Mesenchymal stem cell (in vitro differentiated cells and primary cell): ENCODE measurements around the gene SGCA.

Source experiments
- DNase-seq: peaks from one replicate; pipeline ENCODE4 v3.0.0-alpha.2; 2013
- H2AFZ ChIP-seq: one replicate; pipeline ENCODE4 v1.6.1; 2013; ENCODE audit warnings: low read depth, mild to moderate bottlenecking, control low read depth, inconsistent platforms, low read length, moderate library complexity
- H2AK5ac ChIP-seq: 2 replicates; pipeline ENCODE4 v1.6.1; 2013; ENCODE audit warnings: low read length, moderate library complexity, mild to moderate bottlenecking, inconsistent platforms; ENCODE audit not compliant: severe bottlenecking
- H2BK120ac ChIP-seq: one replicate; pipeline ENCODE4 v1.6.1; 2013; ENCODE audit warnings: low read depth, mild to moderate bottlenecking, inconsistent platforms, low read length, moderate library complexity
- H2BK12ac ChIP-seq, 2 experiments: one replicate each; pipeline ENCODE4 v1.6.1; 2013; ENCODE audit warnings: inconsistent platforms in 2 of 2, low read length in 2 of 2, mild to moderate bottlenecking in 2 of 2, moderate library complexity in 2 of 2, control low read depth in 1 of 2
- H2BK15ac ChIP-seq: one replicate; pipeline ENCODE4 v1.6.1; 2013; ENCODE audit warnings: mild to moderate bottlenecking, low read depth, inconsistent platforms; ENCODE audit not compliant: poor library complexity, severe bottlenecking
- H2BK5ac ChIP-seq: 2 replicates; pipeline ENCODE4 v1.6.1; 2013; ENCODE audit warnings: low read depth, mild to moderate bottlenecking, low read length, control low read depth, inconsistent platforms; ENCODE audit not compliant: poor library complexity, severe bottlenecking
- H3K14ac ChIP-seq, 2 experiments: one replicate each; pipeline ENCODE4 v1.6.1; 2013; ENCODE audit warnings: inconsistent platforms in 2 of 2, low read length in 2 of 2, control low read depth in 1 of 2, mild to moderate bottlenecking in 1 of 2, moderate library complexity in 1 of 2
- H3K18ac ChIP-seq, 2 experiments: one replicate each; pipeline ENCODE4 v1.6.1; 2013; ENCODE audit warnings: inconsistent platforms in 2 of 2, low read length in 2 of 2, control low read depth in 1 of 2, low read depth in 1 of 2, mild to moderate bottlenecking in 1 of 2
- H3K23ac ChIP-seq, 2 experiments: one replicate each; pipeline ENCODE4 v1.6.1; 2013; ENCODE audit warnings: inconsistent platforms in 2 of 2, low read length in 2 of 2, mild to moderate bottlenecking in 2 of 2, moderate library complexity in 2 of 2, control low read depth in 1 of 2
- H3K27ac ChIP-seq: 2 replicates; pipeline ENCODE4 v1.5.1; 2013; ENCODE audit warnings: mild to moderate bottlenecking, moderate library complexity, low read length, control low read depth, inconsistent platforms; ENCODE audit not compliant: poor library complexity, severe bottlenecking
- H3K27me3 ChIP-seq, 2 experiments: 2 replicates each; pipeline versions ENCODE4 v1.6.1 to v1.7.0; 2013; ENCODE audit warnings: low read length in 2 of 2, mild to moderate bottlenecking in 2 of 2, moderate library complexity in 2 of 2, control low read depth in 1 of 2, inconsistent platforms in 1 of 2; ENCODE audit not compliant: control insufficient read depth in 1 of 2, insufficient read depth in 1 of 2
- H3K36me3 ChIP-seq, 2 experiments: 2 replicates each; pipeline versions ENCODE4 v1.6.1 to v1.7.0; 2013; ENCODE audit warnings: low read length in 2 of 2, control low read depth in 1 of 2, inconsistent platforms in 1 of 2, low read depth in 1 of 2, mild to moderate bottlenecking in 1 of 2; ENCODE audit not compliant: insufficient read depth in 2 of 2, control insufficient read depth in 1 of 2
- H3K4ac ChIP-seq, 2 experiments: one replicate each; pipeline ENCODE4 v1.6.1; 2013; ENCODE audit warnings: inconsistent platforms in 2 of 2, low read length in 2 of 2, mild to moderate bottlenecking in 2 of 2, moderate library complexity in 2 of 2, control low read depth in 1 of 2, low read depth in 1 of 2
- H3K4me1 ChIP-seq: 2 replicates; pipeline ENCODE4 v1.6.1; 2013; ENCODE audit warnings: low read depth, low read length, control low read depth; ENCODE audit not compliant: control insufficient read depth, insufficient read depth
- H3K4me2 ChIP-seq: 2 replicates; pipeline ENCODE4 v1.6.1; 2013; ENCODE audit warnings: low read length, mild to moderate bottlenecking, inconsistent platforms; ENCODE audit not compliant: poor library complexity, severe bottlenecking
- H3K4me3 ChIP-seq, 2 experiments: 2 replicates each; pipeline versions ENCODE4 v1.5.1 to v1.7.0; 2013; ENCODE audit warnings: low read length in 2 of 2, mild to moderate bottlenecking in 2 of 2, control low read depth in 1 of 2, low read depth in 1 of 2; ENCODE audit not compliant: insufficient read depth in 1 of 2
- H3K79me1 ChIP-seq: replicated peaks from 2 replicates; pipeline ENCODE4 v1.6.1; 2013; ENCODE audit warnings: mild to moderate bottlenecking, control low read depth, low read length, inconsistent platforms; ENCODE audit not compliant: poor library complexity, severe bottlenecking
- H3K9ac ChIP-seq: 2 replicates; pipeline ENCODE4 v1.7.0; 2013; ENCODE audit warnings: mild to moderate bottlenecking, low read length, moderate library complexity
- H3K9me3 ChIP-seq: 2 replicates; pipeline ENCODE4 v1.7.0; 2013; ENCODE audit warnings: mild to moderate bottlenecking, low read length; ENCODE audit not compliant: control insufficient read depth
- H4K8ac ChIP-seq: one replicate; pipeline ENCODE4 v1.6.1; 2013; ENCODE audit warnings: inconsistent platforms, mild to moderate bottlenecking, low read length, moderate library complexity
- H4K91ac ChIP-seq: one replicate; pipeline ENCODE4 v1.6.1; 2013; ENCODE audit warnings: mild to moderate bottlenecking, low read length, inconsistent platforms
- WGBS: methylation state at CpG from one replicate; pipeline ENCODE4 v1.1.7; 2013; ENCODE audit warnings: mixed read lengths; 5-methylcytosine and 5-hydroxymethylcytosine counted together

SGCA gene

GRCh38 chr17:50183421-50183994 is 17.7 kb downstream of the SGCA start:
- Histone ChIP-seq H2BK5ac (no peak overlapping the region), H3K9ac (peak overlapping the region; percentile 100), H2BK120ac (no peak overlapping the region), H3K9me3 (no peaks in the 10 kb centered on the region), H3K4me1 (peaks cover 50% of the 10 kb centered on the region), H3K4ac (no peak overlapping the region), H3K14ac (no peak overlapping the region), H3K27ac (peak overlapping the region; percentile 73), H3K79me1 (no peaks in the 10 kb centered on the region), H3K23ac (no peak overlapping the region), H3K4me2 (no peak overlapping the region), H3K27me3 (no peaks in the 10 kb centered on the region), H4K91ac (no peak overlapping the region), H2BK12ac (no peak overlapping the region), H3K36me3 (peaks cover 49 to 70% of the 10 kb centered on the region in 2 experiments), H4K8ac (no peak overlapping the region), H3K4me3 (no peak overlapping the region), H2AK5ac (no peak overlapping the region), H2BK15ac (no peak overlapping the region), H2AFZ (no peak overlapping the region), H3K18ac (peak overlapping the region in 1 of 2 experiments; percentile 34)
- 78% methylated on average over 9 of the region's 12 CpGs for WGBS
- no peak for DNase-seq

- no peak overlapping the region for H3K18ac ChIP-seq
- WGBS: 45% methylated on average over 4 of the region's 8 CpGs
These were observed 18.3 kb downstream of the SGCA start for GRCh38 chr17:50184064-50184463.

GRCh38 chr17:50184611-50185398 is 19.0 kb downstream of the SGCA start:
- Histone ChIP-seq H2BK120ac (no peak overlapping the region), H3K14ac (no peak overlapping the region), H2AFZ (no peak overlapping the region), H2AK5ac (no peak overlapping the region), H3K4ac (no peak overlapping the region), H4K91ac (no peak overlapping the region), H3K79me1 (no peaks in the 10 kb centered on the region), H3K9me3 (no peaks in the 10 kb centered on the region), H3K36me3 (peaks cover 62 to 83% of the 10 kb centered on the region in 2 experiments), H2BK5ac (no peak overlapping the region), H2BK12ac (peak overlapping the region in 1 of 2 experiments; percentile 7), H3K9ac (peak overlapping the region; percentile 100), H2BK15ac (no peak overlapping the region), H3K18ac (no peak overlapping the region), H3K4me1 (peaks cover 59% of the 10 kb centered on the region), H3K4me3 (no peak overlapping the region), H3K23ac (no peak overlapping the region), H4K8ac (no peak overlapping the region), H3K27me3 (no peaks in the 10 kb centered on the region), H3K4me2 (no peak overlapping the region), H3K27ac (peak overlapping the region; percentile 76)
- peak; percentile 64 for DNase-seq
- WGBS: 81% methylated on average over 19 of the region's 19 CpGs

More at GRCh38 chr17:50184064-50184463, 18.3 kb downstream of the SGCA start:
- Histone ChIP-seq H4K8ac (no peak overlapping the region), H3K4me1 (peaks cover 51% of the 10 kb centered on the region), H3K4me3 (no peak overlapping the region), H3K9me3 (no peaks in the 10 kb centered on the region), H3K9ac (peak overlapping the region; percentile 100), H3K27me3 (no peaks in the 10 kb centered on the region), H4K91ac (no peak overlapping the region), H2BK12ac (no peak overlapping the region), H3K4ac (no peak overlapping the region), H2BK5ac (no peak overlapping the region), H3K27ac (peak overlapping the region; percentile 73), H3K79me1 (no peaks in the 10 kb centered on the region), H3K14ac (no peak overlapping the region), H2AK5ac (no peak overlapping the region), H2BK120ac (no peak overlapping the region), H2AFZ (no peak overlapping the region), H3K4me2 (no peak overlapping the region), H3K36me3 (peaks cover 54 to 76% of the 10 kb centered on the region in 2 experiments), H2BK15ac (no peak overlapping the region), H3K23ac (no peak overlapping the region)
- peak; percentile 58 for DNase-seq
